Keratinocyte (primary cell): ENCODE measurements around the gene GGACT. TPM values are rescaled to one million over a fixed set of nuclear protein-coding genes. Genes with fewer than 3 reads are reported as not detected.

Experiments used
- DNase-seq: peaks from one replicate; pipeline ENCODE4 v3.0.0-alpha.2; 2011; ENCODE audit warnings: low read depth, missing footprints, low spot score
- FAIRE-seq: peaks from 2 replicates; lab custom pipeline; 2011; peaks lifted over from hg19 to GRCh38; lab: Jason Lieb, UNC
- H2AFZ ChIP-seq: 2 replicates; pipeline ENCODE4 v1.6.0; 2012; ENCODE audit warnings: low read length, control low read depth, inconsistent platforms; ENCODE audit not compliant: control insufficient read depth
- H3K27ac ChIP-seq: 2 replicates; pipeline ENCODE4 v1.5.1; 2011; ENCODE audit warnings: low read length; ENCODE audit not compliant: control insufficient read depth, insufficient read depth
- H3K27me3 ChIP-seq: 3 replicates; pipeline ENCODE4 v1.6.0; 2011; ENCODE audit warnings: low read length; ENCODE audit not compliant: control insufficient read depth, insufficient read depth; ENCODE audit errors: extremely low read depth
- H3K36me3 ChIP-seq, 2 experiments: 2 replicates in 1 of 2; 3 replicates in 1 of 2; pipeline ENCODE4 v1.5.1; 2011; ENCODE audit warnings: low read length in 2 of 2, mild to moderate bottlenecking in 1 of 2; ENCODE audit not compliant: control insufficient read depth in 2 of 2, insufficient read depth in 2 of 2; ENCODE audit errors: extremely low read depth in 1 of 2
- H3K4me1 ChIP-seq: 3 replicates; pipeline ENCODE4 v1.5.1; 2011; ENCODE audit warnings: low read length; ENCODE audit not compliant: control insufficient read depth, insufficient read depth; ENCODE audit errors: extremely low read depth
- H3K4me2 ChIP-seq: 3 replicates; pipeline ENCODE4 v1.6.0; 2011; ENCODE audit warnings: low read depth, low read length; ENCODE audit not compliant: control insufficient read depth, insufficient read depth; ENCODE audit errors: extremely low read depth
- H3K4me3 ChIP-seq, 3 experiments: fragments of 200-600 bp in 1 of 3; sonication (generic) in 1 of 3; 2 replicates in 2 of 3; 3 replicates in 1 of 3; pipeline ENCODE4 v1.5.1; 2011 to 2016; ENCODE audit warnings: low read length in 3 of 3, mild to moderate bottlenecking in 3 of 3, control low read depth in 2 of 3, inconsistent platforms in 1 of 3, low read depth in 1 of 3, mixed read lengths in 1 of 3, mixed run types in 1 of 3, moderate library complexity in 1 of 3; ENCODE audit not compliant: control insufficient read depth in 2 of 3, insufficient read depth in 2 of 3; ENCODE audit errors: extremely low read depth in 1 of 3
- H3K79me2 ChIP-seq: 2 replicates; pipeline ENCODE4 v1.6.0; 2012; ENCODE audit warnings: low read length; ENCODE audit not compliant: control insufficient read depth, insufficient read depth
- H3K9ac ChIP-seq: 3 replicates; pipeline ENCODE4 v1.6.0; 2011; ENCODE audit warnings: low read length; ENCODE audit not compliant: control insufficient read depth, insufficient read depth; ENCODE audit errors: extremely low read depth
- H3K9me1 ChIP-seq: 3 replicates; pipeline ENCODE4 v1.6.0; 2011; ENCODE audit warnings: low read length; ENCODE audit not compliant: control insufficient read depth, insufficient read depth; ENCODE audit errors: extremely low read depth
- H3K9me3 ChIP-seq: 2 replicates; pipeline ENCODE4 v1.5.1; 2012; ENCODE audit warnings: low read depth, low read length; ENCODE audit not compliant: control insufficient read depth
- H4K20me1 ChIP-seq: 3 replicates; pipeline ENCODE4 v1.6.0; 2011; ENCODE audit warnings: low read length; ENCODE audit not compliant: control insufficient read depth, insufficient read depth; ENCODE audit errors: extremely low read depth
- CTCF ChIP-seq, 3 experiments: IDR thresholded peaks in 1 of 3; conservative IDR thresholded peaks in 1 of 3; optimal IDR thresholded peaks in 1 of 3; 2 replicates in 2 of 3; 3 replicates in 1 of 3; pipeline versions ENCODE3 to v1.5.1; 2011; ENCODE audit warnings: low read length in 3 of 3, mild to moderate bottlenecking in 3 of 3, moderate library complexity in 2 of 3, control low read depth in 1 of 3, inconsistent platforms in 1 of 3; ENCODE audit not compliant: insufficient read depth in 2 of 3; ENCODE audit errors: extremely low read depth in 1 of 3
- EZH2 ChIP-seq: IDR thresholded peaks from one replicate; pipeline ENCODE4 v1.6.1; 2012; ENCODE audit warnings: inconsistent platforms, mild to moderate bottlenecking, low read length, moderate library complexity
- dilution Hi-C: fragments of 300-500 bp; cut with MboI; formaldehyde crosslinking; loops from one replicate; pipeline ENCODE4 v1.7.0; 2020; ENCODE audit warnings: low sequenced_read_pairs; ENCODE audit not compliant: extremely low pct_ligation_motif_present
- polyA plus RNA-seq, 5 experiments: library from polyadenylated mRNA; depleted of rRNA in 3 of 5; stranded (reverse) in 3 of 5; stranded (forward) in 1 of 5; unstranded in 1 of 5; fragments of >200 nt; gene quantifications; 1 replicate in 1 of 5; 2 replicates in 3 of 5; 3 replicates in 1 of 5; pipeline versions ENCODE4 v1.2.1 to v1.2.3, GENCODE V29; 2011 to 2012; ENCODE audit warnings: missing spikeins in 2 of 5, low read depth in 1 of 5, low replicate concordance in 1 of 5

The GGACT gene
- polyA plus RNA-seq, 1 donor (not counting 4 experiments of a cell fraction or from before 2014, with no cell fraction given) = 8.2 TPM

DNA sequence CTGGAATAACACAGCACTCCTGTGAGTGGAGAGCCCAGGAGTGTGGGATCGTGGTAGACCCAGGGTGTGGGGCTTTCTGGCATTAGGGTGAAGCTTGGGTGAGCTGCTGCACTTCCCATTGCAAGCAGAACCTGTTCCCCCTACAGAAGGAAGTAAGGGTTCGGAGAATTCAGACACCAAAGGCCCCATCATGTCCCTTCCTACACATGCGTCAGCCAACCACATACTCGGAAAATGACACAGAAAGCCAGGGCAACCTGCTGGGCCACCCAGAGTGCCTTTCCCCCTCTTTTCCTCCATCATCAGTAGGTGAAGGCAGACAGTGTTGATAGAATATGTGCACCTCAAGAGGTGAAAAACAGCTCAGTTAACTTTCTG is 42.9 kb downstream of the GGACT start:
- no peak overlapping the region for H2AFZ ChIP-seq
- H3K9me3 ChIP-seq = no peaks in the 10 kb centered on the region
- H4K20me1 ChIP-seq = no peaks in the 10 kb centered on the region
- peaks cover 30% of the 10 kb centered on the region for H3K4me1 ChIP-seq
- H3K9me1 ChIP-seq = no peaks in the 10 kb centered on the region
- H3K79me2 ChIP-seq = no peaks in the 10 kb centered on the region
- dilution Hi-C loops = no loop called here
- H3K27ac ChIP-seq = no peak overlapping the region
- H3K36me3 ChIP-seq = no peaks in the 10 kb centered on the region
- TF ChIP-seq CTCF (optimal IDR thresholded peaks at IDR 0.05 in 1 of 3, IDR thresholded peaks at IDR 0.05 in 1 of 3, conservative IDR thresholded peaks at IDR 0.05 in 1 of 3; ENCODE audit: extremely low read depth in 1 of 3, insufficient read depth in 2 of 3, low read length in 3 of 3) = no peak
- no peak for TF ChIP-seq EZH2
- H3K9ac ChIP-seq = no peak overlapping the region
- DNase-seq = no peak
- no peak overlapping the region for H3K4me3 ChIP-seq
- H3K4me2 ChIP-seq = no peak overlapping the region
- FAIRE-seq = no peak
- H3K27me3 ChIP-seq = no peaks in the 10 kb centered on the region

DNA sequence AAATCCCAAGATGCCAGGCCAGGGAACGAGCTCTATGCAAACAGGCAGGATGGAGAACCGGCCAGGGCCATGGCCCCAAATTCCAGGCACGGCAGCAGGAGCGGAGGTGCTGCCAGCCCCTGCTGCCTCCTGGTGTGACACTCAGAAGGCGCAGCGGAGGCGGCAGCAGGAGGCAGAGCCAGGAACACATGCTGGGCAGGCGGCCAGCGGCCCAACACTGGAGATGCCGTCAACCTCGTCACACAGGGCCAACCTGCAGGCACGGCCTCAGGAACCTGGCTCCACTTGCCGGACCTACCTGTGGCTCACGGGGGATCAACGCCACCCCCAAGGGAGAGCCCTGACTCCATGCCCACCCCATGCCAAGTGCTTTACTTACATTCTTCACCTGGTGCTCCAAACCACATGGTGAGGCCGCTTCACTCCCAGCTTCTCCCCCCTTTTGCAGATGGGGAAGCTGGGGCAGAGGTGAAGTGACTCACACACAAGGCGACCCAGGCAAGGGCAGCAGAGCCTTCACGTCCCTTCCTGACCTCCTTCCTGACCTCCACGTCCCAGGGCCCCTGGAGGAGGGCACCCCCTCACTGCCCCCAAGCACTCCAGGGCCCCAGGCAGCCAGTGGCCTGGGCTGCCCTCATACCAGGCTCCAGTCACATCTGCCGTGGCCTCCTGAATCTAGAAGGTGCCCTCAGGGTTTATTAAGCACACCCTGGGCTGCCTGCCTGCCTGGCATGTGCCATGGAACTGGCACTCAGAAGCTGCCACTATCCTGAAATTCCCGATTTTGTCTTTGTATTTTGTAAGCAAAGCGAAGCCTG is 43.5 kb downstream of the GGACT start:
- Histone ChIP-seq H3K4me1 (peaks cover 30% of the 10 kb centered on the region), H2AFZ (no peak overlapping the region), H3K27ac (no peak overlapping the region), H3K4me2 (peak overlapping the region; percentile 27), H3K4me3 (no peak overlapping the region), H3K36me3 (no peaks in the 10 kb centered on the region), H3K79me2 (no peaks in the 10 kb centered on the region), H3K9me1 (no peaks in the 10 kb centered on the region), H3K9ac (no peak overlapping the region), H3K9me3 (no peaks in the 10 kb centered on the region), H4K20me1 (no peaks in the 10 kb centered on the region), H3K27me3 (no peaks in the 10 kb centered on the region)
- dilution Hi-C loops = no loop called here
- DNase-seq (no peak), FAIRE-seq (no peak)
- TF ChIP-seq CTCF (optimal IDR thresholded peaks at IDR 0.05 in 1 of 3, IDR thresholded peaks at IDR 0.05 in 1 of 3, conservative IDR thresholded peaks at IDR 0.05 in 1 of 3; ENCODE audit: extremely low read depth in 1 of 3, insufficient read depth in 2 of 3, low read length in 3 of 3) (no peak), EZH2 (no peak)
